GM10266 (cell line): ENCODE data around the gene ASTL.

Source experiments
- DNase-seq: peaks from one replicate; pipeline ENCODE4 v3.0.0; 2012; ENCODE audit errors: extremely low spot score
- TF ChIP-seq, protein P1 (sequence below): IDR thresholded peaks from 2 replicates; pipeline ENCODE4 v1.5.1; 2012; ENCODE audit warnings: mild to moderate bottlenecking, low read depth; ENCODE audit not compliant: control insufficient read depth, insufficient read depth; ENCODE audit errors: missing control alignments

Gene ASTL

DNA sequence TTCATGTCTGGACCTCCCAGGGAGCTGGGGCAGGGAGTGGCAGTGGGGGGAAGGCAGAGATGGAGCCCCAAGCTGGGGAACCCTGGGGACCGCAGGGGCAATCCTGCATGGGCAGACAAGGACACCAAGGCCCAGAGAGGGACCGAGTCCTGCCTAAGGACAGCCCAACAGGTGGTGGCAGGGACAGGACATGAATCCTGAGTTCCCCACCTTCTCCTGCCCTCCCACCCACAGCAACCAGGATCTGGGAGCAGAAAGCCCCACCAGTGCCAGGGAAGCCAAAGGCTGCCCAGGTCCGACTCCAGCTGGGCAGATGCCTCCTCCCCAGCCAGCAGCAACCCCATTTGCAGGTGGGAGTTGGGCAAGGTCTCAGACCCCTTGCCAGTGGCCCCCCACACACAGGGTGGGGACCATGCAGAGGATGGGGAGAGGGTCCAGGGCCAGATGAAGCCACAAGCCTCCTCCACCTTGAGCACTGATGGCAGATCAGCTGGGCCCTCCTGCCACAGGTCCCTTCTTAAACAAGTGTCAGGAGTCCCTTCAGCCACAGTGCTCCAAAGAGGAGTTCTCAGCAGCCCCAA is 28.3 kb downstream of the ASTL start:
- no peak for DNase-seq
- TF ChIP-seq, protein P1, sequence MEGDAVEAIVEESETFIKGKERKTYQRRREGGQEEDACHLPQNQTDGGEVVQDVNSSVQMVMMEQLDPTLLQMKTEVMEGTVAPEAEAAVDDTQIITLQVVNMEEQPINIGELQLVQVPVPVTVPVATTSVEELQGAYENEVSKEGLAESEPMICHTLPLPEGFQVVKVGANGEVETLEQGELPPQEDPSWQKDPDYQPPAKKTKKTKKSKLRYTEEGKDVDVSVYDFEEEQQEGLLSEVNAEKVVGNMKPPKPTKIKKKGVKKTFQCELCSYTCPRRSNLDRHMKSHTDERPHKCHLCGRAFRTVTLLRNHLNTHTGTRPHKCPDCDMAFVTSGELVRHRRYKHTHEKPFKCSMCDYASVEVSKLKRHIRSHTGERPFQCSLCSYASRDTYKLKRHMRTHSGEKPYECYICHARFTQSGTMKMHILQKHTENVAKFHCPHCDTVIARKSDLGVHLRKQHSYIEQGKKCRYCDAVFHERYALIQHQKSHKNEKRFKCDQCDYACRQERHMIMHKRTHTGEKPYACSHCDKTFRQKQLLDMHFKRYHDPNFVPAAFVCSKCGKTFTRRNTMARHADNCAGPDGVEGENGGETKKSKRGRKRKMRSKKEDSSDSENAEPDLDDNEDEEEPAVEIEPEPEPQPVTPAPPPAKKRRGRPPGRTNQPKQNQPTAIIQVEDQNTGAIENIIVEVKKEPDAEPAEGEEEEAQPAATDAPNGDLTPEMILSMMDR = no peak

- TF ChIP-seq, protein P1 = no peak
- no peak for DNase-seq
These were observed 29.0 kb downstream of the ASTL start for GRCh38 chr2:96109361-96109680.

GRCh38 chr2:96108541-96109360 is 29.6 kb downstream of the ASTL start:
- no peak for DNase-seq
- TF ChIP-seq, protein P1 = no peak

- no peak for DNase-seq
- TF ChIP-seq, protein P1 = no peak
These were observed 30.2 kb downstream of the ASTL start for GRCh38 chr2:96108151-96108540.

- TF ChIP-seq, protein P1 = no peak
These were observed 30.6 kb downstream of the ASTL start for GRCh38 chr2:96107708-96108065.

GRCh38 chr2:96106991-96107707 is 31.2 kb downstream of the ASTL start:
- no peak for DNase-seq
- TF ChIP-seq, protein P1 = no peak

More at GRCh38 chr2:96107708-96108065, 30.6 kb downstream of the ASTL start:
- no peak for DNase-seq

GRCh38 chr2:96105994-96106715 is 32.1 kb downstream of the ASTL start:
- TF ChIP-seq, protein P1 = no peak
- DNase-seq = no peak
